Measurements from ENCODE around the gene GPC5.

- TF ChIP-seq REST (IDR thresholded peaks at IDR 0.05; ENCODE audit: insufficient read depth in 1 of 2, low read depth in 2 of 2, low read length in 2 of 2) (no peak), POLR2AphosphoS5 (IDR thresholded peaks at IDR 0.05; ENCODE audit: low read depth, low read length) (no peak), FOXP2 (optimal IDR thresholded peaks at IDR 0.05; ENCODE audit: borderline replicate concordance, extremely low read depth, extremely low read length, insufficient read depth) (no peak), TAF1 (IDR thresholded peaks at IDR 0.05; ENCODE audit: borderline replicate concordance, insufficient read depth, low read length) (no peak), SIN3A (IDR thresholded peaks at IDR 0.05; ENCODE audit: borderline replicate concordance, insufficient read depth, low read length) (no peak)
Measured at GRCh38 chr13:92564942-92565341, 1166.5 kb downstream of the GPC5 start.

All from PFSK-1 (cell line).